GM12873 (cell line): ENCODE data around the gene NKX2-3.

Experiments
- TF ChIP-seq, protein P1 (sequence below): IDR thresholded peaks from 2 replicates; pipeline ENCODE4 v1.5.1; 2012; ENCODE audit warnings: low read depth, mild to moderate bottlenecking, moderate library complexity, low read length, control low read depth; ENCODE audit not compliant: insufficient read depth; ENCODE audit errors: missing control alignments

NKX2-3 gene

DNA sequence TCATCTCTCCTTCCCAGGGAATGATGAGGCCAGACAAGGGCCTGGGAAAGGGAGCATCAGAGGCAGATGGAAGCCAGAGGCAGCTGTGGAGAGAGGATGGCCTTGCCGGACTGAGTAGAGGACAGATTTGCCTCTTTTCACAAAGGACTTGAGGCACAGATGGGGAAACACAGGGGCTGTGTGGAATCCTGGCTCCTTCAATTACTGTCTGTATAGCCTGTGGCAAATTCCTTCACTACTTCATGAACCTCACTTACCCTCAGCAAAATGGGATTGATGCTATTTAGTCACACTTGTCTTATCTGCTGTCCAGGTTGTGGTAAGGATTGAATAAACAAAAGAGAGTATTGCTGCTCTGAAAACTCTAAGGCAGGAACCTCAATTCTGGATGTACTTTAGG lies 47.2 kb downstream of the NKX2-3 start:
- TF ChIP-seq, protein P1, sequence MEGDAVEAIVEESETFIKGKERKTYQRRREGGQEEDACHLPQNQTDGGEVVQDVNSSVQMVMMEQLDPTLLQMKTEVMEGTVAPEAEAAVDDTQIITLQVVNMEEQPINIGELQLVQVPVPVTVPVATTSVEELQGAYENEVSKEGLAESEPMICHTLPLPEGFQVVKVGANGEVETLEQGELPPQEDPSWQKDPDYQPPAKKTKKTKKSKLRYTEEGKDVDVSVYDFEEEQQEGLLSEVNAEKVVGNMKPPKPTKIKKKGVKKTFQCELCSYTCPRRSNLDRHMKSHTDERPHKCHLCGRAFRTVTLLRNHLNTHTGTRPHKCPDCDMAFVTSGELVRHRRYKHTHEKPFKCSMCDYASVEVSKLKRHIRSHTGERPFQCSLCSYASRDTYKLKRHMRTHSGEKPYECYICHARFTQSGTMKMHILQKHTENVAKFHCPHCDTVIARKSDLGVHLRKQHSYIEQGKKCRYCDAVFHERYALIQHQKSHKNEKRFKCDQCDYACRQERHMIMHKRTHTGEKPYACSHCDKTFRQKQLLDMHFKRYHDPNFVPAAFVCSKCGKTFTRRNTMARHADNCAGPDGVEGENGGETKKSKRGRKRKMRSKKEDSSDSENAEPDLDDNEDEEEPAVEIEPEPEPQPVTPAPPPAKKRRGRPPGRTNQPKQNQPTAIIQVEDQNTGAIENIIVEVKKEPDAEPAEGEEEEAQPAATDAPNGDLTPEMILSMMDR, result no peak

DNA sequence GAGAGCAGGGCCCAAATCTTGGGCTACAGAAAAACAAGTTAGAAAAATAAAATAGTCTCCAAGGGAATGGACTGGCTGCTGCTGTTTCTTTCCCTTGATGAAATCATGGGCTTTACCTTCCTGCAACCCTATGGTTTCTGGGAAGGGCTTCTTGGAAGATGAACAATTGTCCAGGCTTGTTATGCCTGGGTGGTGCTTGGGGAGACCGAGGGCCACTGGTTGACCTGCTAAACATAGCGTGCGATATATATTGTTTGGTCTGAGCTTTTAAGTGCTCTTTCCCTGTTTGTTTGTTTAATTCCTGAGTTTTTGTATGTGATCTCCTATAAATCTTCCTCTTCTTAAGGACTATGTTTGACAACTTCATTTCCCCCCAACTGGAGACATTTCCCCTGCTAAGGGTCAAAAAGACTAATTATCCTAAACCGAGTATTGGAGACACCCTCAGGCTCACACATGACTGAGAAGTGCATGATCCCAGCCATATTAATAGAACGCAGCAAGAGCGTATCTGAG lies 49.6 kb downstream of the NKX2-3 start:
- TF ChIP-seq, protein P1, result no peak

DNA sequence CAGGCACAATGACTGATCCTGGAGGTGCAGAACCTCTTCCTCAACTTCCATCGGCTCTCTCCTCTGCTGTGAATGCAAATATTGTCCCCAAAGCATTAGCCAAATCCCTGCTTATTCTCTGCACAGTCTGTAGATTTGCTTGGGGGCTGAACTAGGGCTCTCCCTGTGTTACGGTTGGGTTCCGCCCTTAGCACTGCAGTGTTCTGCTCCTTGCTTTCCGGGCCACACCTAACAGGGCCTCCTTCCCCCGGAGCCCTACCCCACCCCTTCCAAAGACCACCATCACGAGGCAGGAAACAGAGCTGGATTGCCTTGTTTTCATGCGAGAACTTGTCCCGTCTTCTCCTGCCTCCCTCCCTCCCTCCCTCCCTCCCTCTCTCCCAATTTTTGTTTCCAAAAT lies 50.9 kb downstream of the NKX2-3 start:
- TF ChIP-seq, protein P1, result no peak
